Measurements from ENCODE around the gene BST1. TPM values are rescaled to one million over a fixed set of nuclear protein-coding genes. Genes with fewer than 3 reads are reported as not detected.
A peak's percentile ranks its signal among the peaks of the same experiment; 100 is the strongest.

Gene BST1
- total RNA-seq, 1 donor, result 13.7 TPM

DNA sequence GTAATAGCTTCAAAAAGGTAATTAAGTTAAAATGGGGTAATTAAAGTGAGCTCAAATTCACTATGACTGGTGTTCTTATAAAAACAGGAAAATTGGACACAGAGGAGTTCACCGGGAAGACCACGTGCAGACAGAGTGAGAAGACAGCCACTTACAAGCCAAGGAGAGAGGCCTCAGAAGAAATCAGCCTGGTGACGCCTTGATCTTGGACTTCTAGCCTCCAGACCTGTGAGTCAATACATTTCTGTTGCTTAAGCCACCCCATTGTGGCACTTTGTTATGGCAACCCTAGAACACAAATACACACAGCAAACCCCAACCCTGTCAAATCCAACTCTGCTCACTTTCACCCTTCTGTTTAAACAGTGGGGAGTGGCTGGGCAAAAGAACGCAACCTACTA lies 71.2 kb downstream of the BST1 start:
- peak in 1 of 3 donors; percentile 53 for DNase-seq (ENCODE audit: low read depth in 2 of 3, low spot score in 2 of 3)

DNA sequence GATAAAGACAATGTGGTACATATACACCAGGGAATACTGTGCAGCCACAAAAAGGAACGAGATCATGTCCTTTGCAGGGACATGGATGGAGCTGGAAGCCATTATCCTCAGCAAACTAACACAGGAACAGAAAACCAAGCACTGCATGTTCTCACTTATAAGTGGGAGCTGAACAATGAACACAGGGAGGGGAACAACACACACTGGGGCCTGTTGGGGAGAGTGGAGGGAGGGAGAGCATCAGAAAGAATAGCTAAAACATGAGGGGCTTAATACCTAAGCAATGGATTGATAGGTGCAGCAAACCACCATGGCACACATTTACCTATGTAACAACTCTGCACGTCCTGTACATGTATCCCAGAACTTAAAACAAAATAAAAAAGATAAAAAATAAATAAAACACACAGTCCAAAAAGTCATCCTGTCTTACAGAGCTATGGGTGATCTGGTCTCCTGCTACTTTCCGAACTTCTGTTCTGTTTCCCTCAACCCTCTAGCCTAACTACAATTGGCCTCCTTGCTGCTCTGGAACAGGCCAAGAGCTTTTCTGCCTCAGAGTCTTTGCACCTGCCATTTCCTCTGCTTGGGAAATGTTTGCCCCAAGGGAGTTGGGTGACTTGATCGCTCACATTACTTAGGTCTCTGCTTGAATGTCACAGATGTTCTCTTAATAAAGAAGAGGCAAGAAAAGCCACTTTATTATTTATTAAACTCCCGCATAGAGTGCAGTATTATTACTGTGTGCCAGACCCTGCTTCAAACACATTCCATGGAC lies 74.2 kb downstream of the BST1 start:
- DNase-seq (ENCODE audit: low read depth in 2 of 3, low spot score in 2 of 3), result no peak

DNA sequence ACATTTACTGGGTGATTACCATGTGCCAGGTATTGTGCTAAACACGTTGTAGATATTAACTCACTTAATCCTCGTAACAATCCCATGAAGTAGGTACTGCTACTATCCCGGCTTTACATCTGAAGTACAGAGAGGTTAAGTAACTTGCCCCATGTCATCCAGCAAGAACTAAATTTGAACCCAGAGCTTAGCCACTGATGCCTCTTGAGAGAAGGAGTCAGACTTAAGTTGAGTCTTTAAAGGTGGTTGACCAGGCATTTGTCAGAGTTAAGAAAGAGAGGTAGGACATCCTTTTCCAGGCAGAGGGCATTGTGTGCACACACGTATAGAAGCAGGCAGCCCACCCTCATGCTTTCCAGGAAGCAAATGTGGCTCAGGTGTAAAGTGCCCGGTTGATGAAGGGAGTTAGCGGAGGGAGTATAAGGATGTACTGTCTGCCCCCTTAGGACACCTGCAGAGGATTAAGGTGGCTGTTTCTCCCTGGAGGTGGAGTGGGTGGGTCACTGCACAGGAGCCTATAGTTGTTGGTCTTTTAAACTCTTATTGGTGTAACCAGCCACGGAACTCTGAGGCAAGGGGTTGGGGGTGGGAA lies 74.9 kb downstream of the BST1 start:
- DNase-seq (ENCODE audit: low read depth in 2 of 3, low spot score in 2 of 3), result no peak

DNA sequence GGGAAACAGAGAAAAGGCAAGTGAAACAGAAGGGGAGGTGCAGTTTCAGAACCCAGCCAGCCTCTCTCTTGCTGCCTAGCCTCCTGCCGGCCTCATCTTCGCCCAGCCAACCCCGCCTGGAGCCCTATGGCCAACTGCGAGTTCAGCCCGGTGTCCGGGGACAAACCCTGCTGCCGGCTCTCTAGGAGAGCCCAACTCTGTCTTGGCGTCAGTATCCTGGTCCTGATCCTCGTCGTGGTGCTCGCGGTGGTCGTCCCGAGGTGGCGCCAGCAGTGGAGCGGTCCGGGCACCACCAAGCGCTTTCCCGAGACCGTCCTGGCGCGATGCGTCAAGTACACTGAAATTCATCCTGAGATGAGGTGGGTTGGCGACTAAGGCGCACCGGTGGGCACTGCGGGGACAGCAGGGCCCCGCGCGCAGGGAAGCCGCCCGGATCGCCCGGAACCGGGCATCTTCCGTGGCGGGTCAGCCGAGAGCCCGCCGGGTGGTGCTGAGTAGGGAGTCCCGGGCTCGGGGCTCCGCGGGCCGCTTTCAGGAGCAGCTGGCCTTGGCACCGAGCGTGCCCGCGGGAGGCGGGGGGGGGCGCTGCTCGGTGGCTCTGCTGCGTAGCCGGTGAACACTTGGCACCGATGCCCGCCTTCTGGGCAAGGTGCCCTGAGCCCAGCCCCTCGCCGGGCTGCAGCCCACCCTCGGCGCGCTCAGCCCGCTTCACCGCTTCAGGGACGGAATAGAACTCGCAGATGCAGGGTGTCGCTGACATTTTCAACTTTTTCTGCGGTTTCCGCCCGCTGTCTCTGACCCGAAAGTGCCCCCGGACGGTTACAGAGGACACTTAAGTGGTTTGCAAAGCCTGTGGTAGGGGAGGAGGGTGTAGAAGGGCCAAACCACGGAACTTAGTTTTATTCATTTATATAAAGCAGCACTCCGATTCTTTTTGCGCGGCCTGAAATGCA lies 75.7 kb downstream of the BST1 start, which contains the start of gene CD38:
Gene CD38, plus strand, starts transcription at position 40 of the 953 bp plus-strand sequence. Its CDS starts 87 bp downstream, at position 127.
- peak in 2 of 3 donors; percentile 79 to 91 for DNase-seq (ENCODE audit: low read depth in 2 of 3, low spot score in 2 of 3)

DNA sequence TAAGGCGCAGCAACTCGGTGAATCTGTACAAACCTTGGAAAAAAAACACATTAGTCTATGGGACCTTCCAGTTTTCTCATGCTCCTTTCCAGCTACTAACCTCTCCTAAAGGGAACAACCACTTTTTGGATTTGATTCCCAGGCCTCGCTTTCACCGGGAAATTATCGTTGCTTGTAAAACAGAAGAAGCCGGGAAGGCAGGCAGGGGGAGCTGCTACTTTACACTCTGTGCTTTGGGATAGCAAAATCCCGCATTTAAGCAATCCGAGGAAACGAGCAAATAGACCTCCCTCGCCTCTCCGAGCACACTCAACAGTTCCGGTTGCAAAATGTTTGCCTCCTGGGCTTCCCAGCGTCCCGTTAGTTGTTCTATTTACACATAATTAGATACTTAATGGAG lies 76.4 kb downstream of the BST1 start:
- DNase-seq (ENCODE audit: low read depth in 2 of 3, low spot score in 2 of 3), result no peak

DNA sequence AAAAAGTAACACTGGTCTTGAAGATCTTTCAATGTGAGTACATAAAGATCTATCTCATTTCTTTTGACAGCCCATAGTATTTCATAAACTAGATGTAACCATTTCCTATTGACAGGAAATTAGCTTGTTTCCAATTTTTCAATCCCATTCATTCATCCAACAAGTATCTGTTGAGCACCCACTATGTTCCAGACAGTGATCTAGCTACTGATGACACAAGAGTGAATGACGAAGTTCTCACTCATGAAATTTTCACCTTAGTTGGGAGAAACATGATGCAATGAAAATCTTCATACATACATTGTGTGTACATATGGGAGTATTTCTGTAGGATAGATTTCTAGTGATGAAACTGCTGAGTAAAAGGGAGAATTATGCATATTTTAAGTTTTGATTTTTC lies 76.9 kb downstream of the BST1 start:
- no peak for DNase-seq (ENCODE audit: low read depth in 2 of 3, low spot score in 2 of 3)

DNA sequence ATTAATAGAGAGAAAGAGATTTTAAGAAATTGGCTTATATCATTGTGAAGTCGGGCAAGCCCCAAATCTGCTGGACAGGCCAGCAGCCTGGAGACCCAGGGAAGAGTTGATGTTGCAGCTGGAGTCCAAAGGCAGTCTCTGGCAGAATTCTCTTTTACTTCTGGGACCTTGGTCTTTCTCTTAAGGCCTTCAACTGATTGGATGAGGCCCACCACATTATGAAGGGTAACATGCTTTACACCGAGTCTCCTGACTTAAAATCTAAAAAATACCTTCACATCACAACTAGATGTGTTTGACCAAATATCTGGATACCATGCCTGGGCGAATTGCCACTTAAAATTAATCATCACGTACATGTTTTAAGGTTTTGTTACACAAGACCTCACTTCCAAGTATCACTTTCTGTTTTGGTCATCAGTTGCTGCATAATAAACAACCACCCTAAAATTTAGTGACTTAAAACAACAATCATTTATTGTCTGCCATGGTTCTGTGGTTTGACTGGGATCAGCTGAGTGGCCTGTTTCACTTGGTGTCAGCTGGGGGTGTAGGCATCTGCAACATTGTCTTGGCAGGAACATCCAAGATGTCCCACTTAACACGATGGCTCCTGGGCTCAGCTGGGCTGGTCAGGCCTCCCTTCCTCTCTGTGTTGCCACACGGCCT lies 78.7 kb downstream of the BST1 start:
- DNase-seq (ENCODE audit: low read depth in 2 of 3, low spot score in 2 of 3), result peak in 1 of 3 donors; percentile 16

Other genes starting within 250 kb of the BST1 start
- gene CC2D2A, start 233.2 kb upstream of the BST1 start, total RNA-seq, result 0.27 TPM
- 47.4 TPM for gene FBXL5, start 47.7 kb upstream of the BST1 start, total RNA-seq
- gene FAM200B, start 21.2 kb upstream of the BST1 start, total RNA-seq, result 8.3 TPM
- gene CD38, start 75.3 kb downstream of the BST1 start, total RNA-seq, result 29.9 TPM
- gene FGFBP1, start 235.7 kb downstream of the BST1 start, total RNA-seq, result not detected